ENCODE results near the gene LRRC37A3.
"Not testable (repeated sequence)": the region's sequence is repeated elsewhere in the genome, so short reads cannot be mapped to it uniquely, and the experiment has no call there.

DNA sequence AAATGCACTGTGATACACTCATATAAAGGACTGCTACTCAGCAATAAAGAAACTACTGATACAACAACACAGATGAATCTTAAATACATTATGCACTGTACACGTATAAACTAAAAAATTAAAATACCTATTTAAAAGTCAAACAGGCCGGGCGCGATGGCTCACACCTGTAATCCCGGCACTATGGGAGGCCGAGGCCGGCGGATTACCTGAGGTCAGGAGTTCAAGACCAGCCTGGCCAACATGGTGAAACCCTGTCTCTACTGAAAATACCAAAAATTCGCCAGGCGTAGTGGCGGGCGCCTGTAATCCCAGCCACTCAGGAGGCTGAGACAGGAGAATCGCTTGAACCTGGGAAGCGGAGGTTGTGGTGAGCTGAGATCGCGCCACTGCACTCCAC, 1.7 kb downstream of the LRRC37A3 start:
- TF ChIP-seq POLR2A (IDR thresholded peaks at IDR 0.05; ENCODE audit: extremely low read depth, insufficient read length); MYC (IDR thresholded peaks at IDR 0.05; ENCODE audit: low read depth, low read length): not testable (repeated sequence)
- TF ChIP-seq, protein P1, sequence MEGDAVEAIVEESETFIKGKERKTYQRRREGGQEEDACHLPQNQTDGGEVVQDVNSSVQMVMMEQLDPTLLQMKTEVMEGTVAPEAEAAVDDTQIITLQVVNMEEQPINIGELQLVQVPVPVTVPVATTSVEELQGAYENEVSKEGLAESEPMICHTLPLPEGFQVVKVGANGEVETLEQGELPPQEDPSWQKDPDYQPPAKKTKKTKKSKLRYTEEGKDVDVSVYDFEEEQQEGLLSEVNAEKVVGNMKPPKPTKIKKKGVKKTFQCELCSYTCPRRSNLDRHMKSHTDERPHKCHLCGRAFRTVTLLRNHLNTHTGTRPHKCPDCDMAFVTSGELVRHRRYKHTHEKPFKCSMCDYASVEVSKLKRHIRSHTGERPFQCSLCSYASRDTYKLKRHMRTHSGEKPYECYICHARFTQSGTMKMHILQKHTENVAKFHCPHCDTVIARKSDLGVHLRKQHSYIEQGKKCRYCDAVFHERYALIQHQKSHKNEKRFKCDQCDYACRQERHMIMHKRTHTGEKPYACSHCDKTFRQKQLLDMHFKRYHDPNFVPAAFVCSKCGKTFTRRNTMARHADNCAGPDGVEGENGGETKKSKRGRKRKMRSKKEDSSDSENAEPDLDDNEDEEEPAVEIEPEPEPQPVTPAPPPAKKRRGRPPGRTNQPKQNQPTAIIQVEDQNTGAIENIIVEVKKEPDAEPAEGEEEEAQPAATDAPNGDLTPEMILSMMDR (IDR thresholded peaks at IDR 0.05; ENCODE audit: low read depth, low read length) = not testable (repeated sequence)
- TF ChIP-seq, protein P2, sequence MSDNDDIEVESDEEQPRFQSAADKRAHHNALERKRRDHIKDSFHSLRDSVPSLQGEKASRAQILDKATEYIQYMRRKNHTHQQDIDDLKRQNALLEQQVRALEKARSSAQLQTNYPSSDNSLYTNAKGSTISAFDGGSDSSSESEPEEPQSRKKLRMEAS (IDR thresholded peaks at IDR 0.05; ENCODE audit: low read depth, low read length) = not testable (repeated sequence)
